Fibroblast of the aortic adventitia (primary cell): ENCODE measurements around the gene GRB7. TPM values are rescaled to one million over a fixed set of nuclear protein-coding genes. Genes with fewer than 3 reads are reported as not detected.
"Not testable (repeated sequence)": the region's sequence is repeated elsewhere in the genome, so short reads cannot be mapped to it uniquely, and the experiment has no call there.

Experiments
- DNase-seq: peaks from one replicate; pipeline ENCODE4 v3.0.0-alpha.2; 2010; ENCODE audit warnings: low read depth
- H3K4me3 ChIP-seq: 2 replicates; pipeline ENCODE4 v1.5.1; 2011; ENCODE audit warnings: low read depth, mild to moderate bottlenecking, control low read depth, low read length, moderate library complexity
- CTCF ChIP-seq: IDR thresholded peaks from 2 replicates; pipeline ENCODE4 v1.5.1; 2011; ENCODE audit warnings: mild to moderate bottlenecking, low read length, control low read depth, inconsistent platforms; ENCODE audit not compliant: insufficient read depth
- total RNA-seq: library from RNA; depleted of rRNA; stranded (reverse); fragments of >200 nt; gene quantifications from 2 replicates; pipeline ENCODE4 v1.2.3, GENCODE V29; 2012; ENCODE audit warnings: low replicate concordance

GRB7 gene
- total RNA-seq, 1 donor, result 1.7 TPM

GRCh38 chr17:39697961-39698360 is 39.8 kb upstream of the GRB7 start:
- no peak for DNase-seq
- no peak for TF ChIP-seq CTCF

GRCh38 chr17:39699157-39699817 is 38.5 kb upstream of the GRB7 start:
- peak overlapping the region; percentile 82 for H3K4me3 ChIP-seq
- not testable (repeated sequence) for DNase-seq

More at GRCh38 chr17:39697961-39698360, 39.8 kb upstream of the GRB7 start:
- H3K4me3 ChIP-seq, result no peak overlapping the region

GRCh38 chr17:39699818-39700147 is 38.0 kb upstream of the GRB7 start, which contains the start of gene ERBB2:
Gene ERBB2 (plus strand): TSS chr17:39700064. CDS start chr17:39700239, 175 bp downstream.
- TF ChIP-seq CTCF, result no peak
- peak; percentile 75 for DNase-seq
- peak within 1 kb of the TSS; percentile 82 for H3K4me3 ChIP-seq

- H3K4me3 ChIP-seq, result peak overlapping the region; percentile 82
- peak; percentile 26 for DNase-seq
- no peak for TF ChIP-seq CTCF
These were observed 37.4 kb upstream of the GRB7 start for GRCh38 chr17:39700148-39700987.

- peak overlapping the region; percentile 82 for H3K4me3 ChIP-seq
- TF ChIP-seq CTCF, result no peak
- no peak for DNase-seq
These were observed 36.5 kb upstream of the GRB7 start for GRCh38 chr17:39701012-39701783.

GRCh38 chr17:39701784-39702422 is 35.8 kb upstream of the GRB7 start:
- TF ChIP-seq CTCF, result no peak
- no peak for DNase-seq
- H3K4me3 ChIP-seq, result peak overlapping the region; percentile 82
